Hepatocyte (in vitro differentiated cells): ENCODE measurements around the gene LYVE1. TPM values are rescaled to one million over a fixed set of nuclear protein-coding genes. Genes with fewer than 3 reads are reported as not detected.

ENCODE experiments used
- DNase-seq: peaks from one replicate; pipeline ENCODE4 v3.0.0-alpha.2; 2016; ENCODE audit warnings: low spot score
- H2AFZ ChIP-seq: fragments of 200-600 bp; sonication (generic); 2 replicates; pipeline ENCODE4 v1.6.0; 2016; ENCODE audit warnings: antibody characterized with exemption, mild to moderate bottlenecking
- H3K27ac ChIP-seq: fragments of 200-600 bp; sonication (generic); 2 replicates; pipeline ENCODE4 v1.5.1; 2016; ENCODE audit warnings: mild to moderate bottlenecking
- H3K27me3 ChIP-seq: fragments of 200-600 bp; sonication (generic); 2 replicates; pipeline ENCODE4 v1.6.1; 2016
- H3K36me3 ChIP-seq: fragments of 200-600 bp; sonication (generic); replicated peaks from 2 replicates; pipeline ENCODE4 v1.5.1; 2016; ENCODE audit warnings: low read depth; ENCODE audit not compliant: insufficient read depth
- H3K4me1 ChIP-seq: fragments of 200-600 bp; sonication (generic); 2 replicates; pipeline ENCODE4 v1.5.1; 2016; ENCODE audit warnings: mild to moderate bottlenecking, moderate library complexity; ENCODE audit not compliant: insufficient read depth
- H3K4me2 ChIP-seq: fragments of 200-600 bp; sonication (generic); 2 replicates; pipeline ENCODE4 v1.6.0; 2016
- H3K4me3 ChIP-seq: fragments of 200-600 bp; sonication (generic); 2 replicates; pipeline ENCODE4 v1.5.1; 2016; ENCODE audit warnings: mild to moderate bottlenecking
- H3K79me2 ChIP-seq: fragments of 200-600 bp; sonication (generic); 2 replicates; pipeline ENCODE4 v1.6.0; 2017; ENCODE audit warnings: mild to moderate bottlenecking
- H3K9me2 ChIP-seq: fragments of 200-600 bp; sonication (generic); replicated peaks from 2 replicates; pipeline ENCODE4 v1.6.0; 2017; ENCODE audit warnings: mild to moderate bottlenecking; ENCODE audit not compliant: insufficient read depth
- H3K9me3 ChIP-seq: fragments of 200-600 bp; sonication (generic); 2 replicates; pipeline ENCODE4 v1.5.1; 2016; ENCODE audit warnings: low read depth, mild to moderate bottlenecking
- H4K20me1 ChIP-seq: fragments of 200-600 bp; sonication (generic); 2 replicates; pipeline ENCODE4 v1.6.0; 2016; ENCODE audit warnings: mild to moderate bottlenecking; ENCODE audit not compliant: insufficient read depth, poor library complexity, severe bottlenecking
- EZH2 ChIP-seq: fragments of 200-600 bp; sonication (generic); IDR thresholded peaks from 2 replicates; pipeline ENCODE4 v1.6.1; 2016; ENCODE audit warnings: antibody characterized with exemption, mild to moderate bottlenecking, borderline replicate concordance
- EZH2phosphoT487 ChIP-seq: fragments of 200-600 bp; sonication (generic); IDR thresholded peaks from one replicate; pipeline ENCODE4 v1.6.1; 2018; ENCODE audit warnings: antibody characterized with exemption, mild to moderate bottlenecking, low read depth, moderate library complexity; ENCODE audit not compliant: unreplicated experiment, severe bottlenecking
- WGBS: methylation state at CpG from one replicate; pipeline ENCODE4 v1.1.6; 2016; ENCODE audit warnings: low lambda C conversion rate; ENCODE audit errors: missing lambda C conversion rate; 5-methylcytosine and 5-hydroxymethylcytosine counted together
- polyA plus RNA-seq: library from polyadenylated mRNA; unstranded; fragments of >200 nt; fragmentation: Nextera tagmentation; extraction: Ambion mirVana; gene quantifications from 2 replicates; pipeline ENCODE4 v1.2.1, GENCODE V29; 2016
- total RNA-seq: library from RNA; depleted of rRNA; stranded (reverse); fragments of >200 nt; gene quantifications from 2 replicates; pipeline ENCODE4 v1.2.3, GENCODE V29; 2014
- TF ChIP-seq, protein P1 (sequence below): fragments of 200-600 bp; sonication (generic); IDR thresholded peaks from 2 replicates; pipeline ENCODE4 v1.5.1; 2016; ENCODE audit warnings: antibody characterized with exemption, mild to moderate bottlenecking; ENCODE audit not compliant: poor library complexity

Gene LYVE1
- total and polyA plus RNA-seq, 2 experiments from 2014 or later: 2.9 to 9.1 TPM

- no peaks in the 10 kb centered on the region for H3K36me3 ChIP-seq
- TF ChIP-seq EZH2phosphoT487 (no peak), EZH2 (no peak)
- TF ChIP-seq, protein P1, sequence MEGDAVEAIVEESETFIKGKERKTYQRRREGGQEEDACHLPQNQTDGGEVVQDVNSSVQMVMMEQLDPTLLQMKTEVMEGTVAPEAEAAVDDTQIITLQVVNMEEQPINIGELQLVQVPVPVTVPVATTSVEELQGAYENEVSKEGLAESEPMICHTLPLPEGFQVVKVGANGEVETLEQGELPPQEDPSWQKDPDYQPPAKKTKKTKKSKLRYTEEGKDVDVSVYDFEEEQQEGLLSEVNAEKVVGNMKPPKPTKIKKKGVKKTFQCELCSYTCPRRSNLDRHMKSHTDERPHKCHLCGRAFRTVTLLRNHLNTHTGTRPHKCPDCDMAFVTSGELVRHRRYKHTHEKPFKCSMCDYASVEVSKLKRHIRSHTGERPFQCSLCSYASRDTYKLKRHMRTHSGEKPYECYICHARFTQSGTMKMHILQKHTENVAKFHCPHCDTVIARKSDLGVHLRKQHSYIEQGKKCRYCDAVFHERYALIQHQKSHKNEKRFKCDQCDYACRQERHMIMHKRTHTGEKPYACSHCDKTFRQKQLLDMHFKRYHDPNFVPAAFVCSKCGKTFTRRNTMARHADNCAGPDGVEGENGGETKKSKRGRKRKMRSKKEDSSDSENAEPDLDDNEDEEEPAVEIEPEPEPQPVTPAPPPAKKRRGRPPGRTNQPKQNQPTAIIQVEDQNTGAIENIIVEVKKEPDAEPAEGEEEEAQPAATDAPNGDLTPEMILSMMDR: no peak
- no peaks in the 10 kb centered on the region for H3K4me1 ChIP-seq
- H3K4me2 ChIP-seq: no peak overlapping the region
- no peak for DNase-seq
- H3K4me3 ChIP-seq: no peak overlapping the region
- no peak overlapping the region for H2AFZ ChIP-seq
- H3K9me2 ChIP-seq: no peaks in the 10 kb centered on the region
- H3K79me2 ChIP-seq: no peaks in the 10 kb centered on the region
- no peaks in the 10 kb centered on the region for H4K20me1 ChIP-seq
- no peaks in the 10 kb centered on the region for H3K9me3 ChIP-seq
- no peaks in the 10 kb centered on the region for H3K27me3 ChIP-seq
- H3K27ac ChIP-seq: no peak overlapping the region
- 89% methylated on average over 2 of the region's 2 CpGs for WGBS
These were observed 20.4 kb upstream of the LYVE1 start for GRCh38 chr11:10588904-10589303.

DNA sequence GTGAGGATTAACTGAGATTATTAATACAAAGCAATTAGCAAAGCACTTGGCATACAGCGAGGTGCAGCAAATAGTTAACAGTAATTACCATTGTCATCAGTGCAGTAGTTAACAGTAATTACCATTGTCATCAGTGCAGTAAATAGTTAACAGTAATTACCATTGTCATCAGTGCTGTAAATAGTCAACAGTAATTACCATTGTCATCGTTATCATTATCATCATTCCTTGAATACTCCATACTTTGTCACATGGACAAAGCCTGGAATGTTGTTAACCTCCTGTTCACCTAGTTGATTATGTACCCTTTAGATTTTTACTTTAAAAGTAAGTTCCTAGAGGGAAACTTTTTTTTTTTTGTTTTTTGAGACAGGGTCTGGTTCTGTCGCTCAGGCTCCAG lies 19.5 kb upstream of the LYVE1 start:
- Histone ChIP-seq H2AFZ (no peak overlapping the region), H4K20me1 (no peaks in the 10 kb centered on the region), H3K4me3 (no peak overlapping the region), H3K27me3 (no peaks in the 10 kb centered on the region), H3K4me1 (no peaks in the 10 kb centered on the region), H3K79me2 (no peaks in the 10 kb centered on the region), H3K4me2 (no peak overlapping the region), H3K36me3 (no peaks in the 10 kb centered on the region), H3K27ac (no peak overlapping the region), H3K9me2 (no peaks in the 10 kb centered on the region), H3K9me3 (no peaks in the 10 kb centered on the region)
- no peak for DNase-seq
- 75% methylated on average over 3 of the region's 3 CpGs for WGBS
- TF ChIP-seq EZH2phosphoT487 (no peak), EZH2 (no peak)
- TF ChIP-seq, protein P1: no peak

- Histone ChIP-seq H3K9me3 (no peaks in the 10 kb centered on the region), H3K4me2 (no peak overlapping the region), H3K27me3 (no peaks in the 10 kb centered on the region), H2AFZ (no peak overlapping the region), H3K27ac (no peak overlapping the region), H3K36me3 (no peaks in the 10 kb centered on the region), H3K4me3 (no peak overlapping the region), H3K9me2 (no peaks in the 10 kb centered on the region), H3K4me1 (no peaks in the 10 kb centered on the region), H3K79me2 (no peaks in the 10 kb centered on the region), H4K20me1 (no peaks in the 10 kb centered on the region)
- WGBS: 86% methylated on average over 7 of the region's 7 CpGs
- no peak for TF ChIP-seq EZH2phosphoT487
- TF ChIP-seq EZH2: no peak
- TF ChIP-seq, protein P1: no peak
- DNase-seq: no peak
These were observed 18.9 kb upstream of the LYVE1 start for GRCh38 chr11:10587388-10587787.

DNA sequence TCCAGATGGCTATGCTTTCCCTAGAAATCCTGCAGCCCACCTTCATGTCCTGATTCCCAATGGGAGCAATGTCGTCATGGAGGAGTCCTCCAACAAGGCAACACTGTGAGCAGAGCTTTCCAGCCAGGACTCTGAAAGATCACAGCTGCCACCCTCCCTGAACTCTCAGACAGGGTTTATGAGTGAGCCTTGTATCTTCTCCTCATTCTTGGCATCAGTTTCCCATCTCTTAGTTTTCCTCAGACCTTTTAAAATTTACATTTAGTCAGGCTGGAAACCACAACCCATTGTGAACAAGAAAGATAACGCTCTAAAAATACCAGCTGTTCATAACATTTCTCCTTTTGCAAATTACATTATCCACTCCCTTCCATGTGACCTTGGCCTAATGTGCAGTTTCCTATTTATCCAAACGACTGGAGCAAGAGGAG lies 15.6 kb upstream of the LYVE1 start:
- no peaks in the 10 kb centered on the region for H3K9me2 ChIP-seq
- DNase-seq: no peak
- H2AFZ ChIP-seq: no peak overlapping the region
- no peaks in the 10 kb centered on the region for H3K9me3 ChIP-seq
- TF ChIP-seq EZH2phosphoT487 (no peak), EZH2 (no peak)
- TF ChIP-seq, protein P1: no peak
- H3K4me3 ChIP-seq: no peak overlapping the region
- no peaks in the 10 kb centered on the region for H4K20me1 ChIP-seq
- H3K4me1 ChIP-seq: no peaks in the 10 kb centered on the region
- H3K79me2 ChIP-seq: no peaks in the 10 kb centered on the region
- 68% methylated on average over 3 of the region's 3 CpGs for WGBS
- no peaks in the 10 kb centered on the region for H3K27me3 ChIP-seq
- no peak overlapping the region for H3K4me2 ChIP-seq
- H3K27ac ChIP-seq: no peak overlapping the region
- no peaks in the 10 kb centered on the region for H3K36me3 ChIP-seq
